ENCODE results near the gene C1QTNF1.

DNA sequence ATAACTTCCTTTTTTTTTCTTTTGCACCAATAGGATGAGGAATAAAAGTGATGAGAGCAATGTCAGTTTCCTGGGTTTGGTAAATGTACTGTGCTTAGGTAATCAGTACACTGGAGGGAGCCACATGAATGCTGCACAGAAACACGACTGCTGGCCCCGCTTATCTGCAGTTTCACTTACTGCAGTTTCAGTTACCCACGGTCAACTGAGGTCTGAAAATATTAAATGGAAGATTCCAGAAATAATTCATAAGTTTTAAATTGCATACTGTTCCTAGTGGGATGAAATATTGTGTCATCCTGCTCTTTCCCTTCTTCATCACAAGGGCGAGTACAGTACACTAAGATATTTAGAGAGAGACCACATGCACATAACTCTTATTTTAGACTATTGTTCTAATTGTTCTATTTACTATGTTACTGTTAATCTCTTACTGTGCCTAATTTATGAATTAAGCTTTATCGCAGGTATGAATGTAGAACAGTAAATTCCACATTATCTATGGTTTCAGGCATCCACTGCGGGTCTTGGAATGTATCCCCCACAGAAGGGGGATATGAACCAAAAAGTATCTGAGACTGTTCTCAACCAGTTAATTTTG lies 37.8 kb upstream of the C1QTNF1 start:
- TF ChIP-seq, protein P1, sequence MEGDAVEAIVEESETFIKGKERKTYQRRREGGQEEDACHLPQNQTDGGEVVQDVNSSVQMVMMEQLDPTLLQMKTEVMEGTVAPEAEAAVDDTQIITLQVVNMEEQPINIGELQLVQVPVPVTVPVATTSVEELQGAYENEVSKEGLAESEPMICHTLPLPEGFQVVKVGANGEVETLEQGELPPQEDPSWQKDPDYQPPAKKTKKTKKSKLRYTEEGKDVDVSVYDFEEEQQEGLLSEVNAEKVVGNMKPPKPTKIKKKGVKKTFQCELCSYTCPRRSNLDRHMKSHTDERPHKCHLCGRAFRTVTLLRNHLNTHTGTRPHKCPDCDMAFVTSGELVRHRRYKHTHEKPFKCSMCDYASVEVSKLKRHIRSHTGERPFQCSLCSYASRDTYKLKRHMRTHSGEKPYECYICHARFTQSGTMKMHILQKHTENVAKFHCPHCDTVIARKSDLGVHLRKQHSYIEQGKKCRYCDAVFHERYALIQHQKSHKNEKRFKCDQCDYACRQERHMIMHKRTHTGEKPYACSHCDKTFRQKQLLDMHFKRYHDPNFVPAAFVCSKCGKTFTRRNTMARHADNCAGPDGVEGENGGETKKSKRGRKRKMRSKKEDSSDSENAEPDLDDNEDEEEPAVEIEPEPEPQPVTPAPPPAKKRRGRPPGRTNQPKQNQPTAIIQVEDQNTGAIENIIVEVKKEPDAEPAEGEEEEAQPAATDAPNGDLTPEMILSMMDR (conservative IDR thresholded peaks at IDR 0.05; ENCODE audit: low read length): peak; percentile 64
- TF ChIP-seq EZH2phosphoT487 (IDR thresholded peaks at IDR 0.05; ENCODE audit: borderline replicate concordance, low read depth, low read length): no peak
